ENCODE results near the gene TMEM198.

TMEM198 gene

DNA sequence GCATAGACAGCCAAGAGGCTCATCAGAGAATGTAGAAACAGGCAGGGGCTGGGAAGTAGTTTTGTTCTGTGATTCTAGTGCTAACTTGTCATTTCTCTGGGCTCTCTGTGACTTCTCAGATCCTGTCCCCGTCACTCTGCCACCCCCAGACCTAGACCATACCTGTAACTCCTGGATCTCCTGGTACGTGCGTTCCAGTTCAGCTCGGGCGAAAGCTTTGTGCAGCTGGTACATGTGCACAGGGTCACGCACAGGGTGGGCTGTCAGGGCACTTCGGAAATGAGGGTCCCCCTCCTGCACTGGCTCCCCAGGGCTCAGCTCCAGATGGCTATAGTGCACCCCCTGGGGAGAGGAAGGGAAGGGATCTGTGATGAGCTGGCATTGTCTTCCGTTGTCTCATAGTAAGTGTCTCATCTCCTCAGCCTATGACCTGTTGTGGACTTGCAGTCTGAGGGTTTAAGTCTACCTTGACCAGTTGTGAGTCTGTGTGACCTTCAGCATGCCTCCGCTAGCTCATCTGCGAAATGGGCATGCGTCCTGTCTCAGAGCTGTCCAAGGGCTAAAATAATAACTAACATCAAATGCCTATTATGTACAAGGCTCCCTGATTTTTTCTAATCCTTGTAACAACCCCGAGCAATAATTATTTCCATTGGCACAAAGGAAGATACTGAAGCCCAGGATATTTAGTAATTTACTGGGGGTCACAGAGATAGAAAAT is 2.9 kb upstream of the TMEM198 start:
- TF ChIP-seq, protein P1, sequence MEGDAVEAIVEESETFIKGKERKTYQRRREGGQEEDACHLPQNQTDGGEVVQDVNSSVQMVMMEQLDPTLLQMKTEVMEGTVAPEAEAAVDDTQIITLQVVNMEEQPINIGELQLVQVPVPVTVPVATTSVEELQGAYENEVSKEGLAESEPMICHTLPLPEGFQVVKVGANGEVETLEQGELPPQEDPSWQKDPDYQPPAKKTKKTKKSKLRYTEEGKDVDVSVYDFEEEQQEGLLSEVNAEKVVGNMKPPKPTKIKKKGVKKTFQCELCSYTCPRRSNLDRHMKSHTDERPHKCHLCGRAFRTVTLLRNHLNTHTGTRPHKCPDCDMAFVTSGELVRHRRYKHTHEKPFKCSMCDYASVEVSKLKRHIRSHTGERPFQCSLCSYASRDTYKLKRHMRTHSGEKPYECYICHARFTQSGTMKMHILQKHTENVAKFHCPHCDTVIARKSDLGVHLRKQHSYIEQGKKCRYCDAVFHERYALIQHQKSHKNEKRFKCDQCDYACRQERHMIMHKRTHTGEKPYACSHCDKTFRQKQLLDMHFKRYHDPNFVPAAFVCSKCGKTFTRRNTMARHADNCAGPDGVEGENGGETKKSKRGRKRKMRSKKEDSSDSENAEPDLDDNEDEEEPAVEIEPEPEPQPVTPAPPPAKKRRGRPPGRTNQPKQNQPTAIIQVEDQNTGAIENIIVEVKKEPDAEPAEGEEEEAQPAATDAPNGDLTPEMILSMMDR (conservative IDR thresholded peaks at IDR 0.05; ENCODE audit: low read length) = no peak
- TF ChIP-seq EZH2phosphoT487 (IDR thresholded peaks at IDR 0.05; ENCODE audit: borderline replicate concordance) = no peak
- H4K20me1 ChIP-seq (ENCODE audit: insufficient read depth, low read length, poor library complexity, severe bottlenecking) = peaks cover 7% of the 10 kb centered on the region
- H3K27me3 ChIP-seq (ENCODE audit: insufficient read depth, low read length, poor library complexity, severe bottlenecking) = no peaks in the 10 kb centered on the region
- H3K4me1 ChIP-seq (ENCODE audit: insufficient read depth, low read length, poor library complexity, severe bottlenecking) = peaks cover 10% of the 10 kb centered on the region
- no peaks in the 10 kb centered on the region for H3K79me2 ChIP-seq (ENCODE audit: insufficient read depth, low read length)
- H3K36me3 ChIP-seq (ENCODE audit: insufficient read depth, low read length) = no peaks in the 10 kb centered on the region
- H3K4me3 ChIP-seq (ENCODE audit: low read length, poor library complexity, severe bottlenecking) = peak overlapping the region; percentile 71
- H3K4me2 ChIP-seq (ENCODE audit: low read depth, low read length, poor library complexity, severe bottlenecking) = peak overlapping the region; percentile 85
- H2AFZ ChIP-seq (ENCODE audit: low read length) = no peak overlapping the region
- H3K9ac ChIP-seq (ENCODE audit: low read depth, low read length, poor library complexity, severe bottlenecking) = no peak overlapping the region
- no peaks in the 10 kb centered on the region for H3F3A ChIP-seq (ENCODE audit: low read depth)
- H3K9me2 ChIP-seq (replicated peaks; ENCODE audit: low read depth, low read length) = no peaks in the 10 kb centered on the region
- no peaks in the 10 kb centered on the region for H3K9me3 ChIP-seq (ENCODE audit: insufficient read depth, low read depth, low read length)

DNA sequence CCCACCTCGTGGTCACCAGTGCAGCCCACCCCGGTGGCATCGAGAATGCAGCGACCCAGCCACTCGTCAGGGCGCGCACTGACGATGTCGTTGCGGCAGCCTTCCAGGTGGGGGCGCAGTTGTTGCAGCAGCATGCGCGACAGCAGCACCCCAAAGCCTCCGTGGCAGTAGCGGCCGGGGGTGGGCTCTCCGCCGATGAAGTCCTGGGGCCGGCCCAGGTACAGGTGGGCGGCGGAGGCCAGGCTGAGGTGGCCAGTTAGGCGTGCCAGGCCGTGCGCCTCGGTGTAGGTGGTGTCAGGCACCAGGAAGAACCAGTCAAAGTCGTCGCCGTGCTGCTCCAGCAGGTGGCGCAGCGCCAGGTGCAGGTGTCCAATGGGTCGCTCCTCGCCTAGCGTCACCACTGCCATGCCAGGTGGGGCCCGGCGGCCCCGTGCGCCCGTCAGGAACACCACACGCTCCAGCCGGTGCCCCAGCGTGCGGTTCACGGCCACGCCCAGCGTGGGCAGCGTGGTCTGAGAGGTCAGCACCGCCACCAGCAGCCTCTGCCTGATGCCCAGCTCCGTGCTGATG is 2.1 kb upstream of the TMEM198 start:
- Histone ChIP-seq H3K79me2 (ENCODE audit: insufficient read depth, low read length) (no peaks in the 10 kb centered on the region), H3K4me3 (ENCODE audit: low read length, poor library complexity, severe bottlenecking) (peak overlapping the region; percentile 71), H3K36me3 (ENCODE audit: insufficient read depth, low read length) (no peaks in the 10 kb centered on the region), H3K9me3 (ENCODE audit: insufficient read depth, low read depth, low read length) (no peaks in the 10 kb centered on the region), H3K9me2 (replicated peaks; ENCODE audit: low read depth, low read length) (no peaks in the 10 kb centered on the region), H4K20me1 (ENCODE audit: insufficient read depth, low read length, poor library complexity, severe bottlenecking) (peaks cover 7% of the 10 kb centered on the region), H3K27me3 (ENCODE audit: insufficient read depth, low read length, poor library complexity, severe bottlenecking) (no peaks in the 10 kb centered on the region), H3K4me2 (ENCODE audit: low read depth, low read length, poor library complexity, severe bottlenecking) (peak overlapping the region; percentile 85), H2AFZ (ENCODE audit: low read length) (peak overlapping the region; percentile 69; the same call in 1 of the 2 replicates), H3K4me1 (ENCODE audit: insufficient read depth, low read length, poor library complexity, severe bottlenecking) (peaks cover 10% of the 10 kb centered on the region), H3K9ac (ENCODE audit: low read depth, low read length, poor library complexity, severe bottlenecking) (no peak overlapping the region), H3F3A (ENCODE audit: low read depth) (no peaks in the 10 kb centered on the region)
- no peak for TF ChIP-seq EZH2phosphoT487 (IDR thresholded peaks at IDR 0.05; ENCODE audit: borderline replicate concordance)
- TF ChIP-seq, protein P1 (conservative IDR thresholded peaks at IDR 0.05; ENCODE audit: low read length) = peak; percentile 100

DNA sequence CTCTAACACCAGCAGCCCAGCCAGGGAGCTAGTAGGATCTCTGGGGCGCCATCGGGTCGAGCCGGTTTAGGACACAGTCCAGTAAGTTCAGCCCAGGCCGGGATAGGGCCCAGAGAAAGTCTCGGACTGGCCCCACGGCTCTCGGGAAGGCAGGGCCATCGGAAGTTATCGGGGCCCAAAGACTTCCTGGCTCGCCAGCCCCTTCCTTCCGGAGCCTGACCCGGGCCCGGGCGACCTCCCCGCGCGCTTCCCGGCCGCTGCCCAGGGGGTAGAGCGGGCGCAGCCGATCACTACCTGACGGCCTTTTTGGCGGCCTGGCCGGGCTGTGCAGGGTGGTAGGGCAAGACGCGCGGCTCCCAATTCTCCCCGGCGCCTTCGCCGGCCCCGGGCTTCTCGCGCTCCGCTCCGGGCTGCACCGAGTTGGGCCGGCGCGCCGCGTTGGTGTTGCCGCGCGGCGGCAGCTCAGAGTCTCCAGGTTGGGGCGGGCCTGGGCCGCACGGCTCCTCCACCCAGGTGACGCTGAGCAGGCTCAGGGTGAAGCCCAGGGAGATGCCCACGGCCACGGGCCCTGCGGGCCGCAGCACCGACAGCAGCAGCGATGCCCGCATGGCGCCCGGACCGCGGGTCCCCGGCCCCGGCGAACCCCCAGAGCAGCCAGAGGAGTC is 765 bp upstream of the TMEM198 start:
- Histone ChIP-seq H3K27me3 (ENCODE audit: insufficient read depth, low read length, poor library complexity, severe bottlenecking) (no peaks in the 10 kb centered on the region), H3K4me1 (ENCODE audit: insufficient read depth, low read length, poor library complexity, severe bottlenecking) (peaks cover 10% of the 10 kb centered on the region), H3K4me2 (ENCODE audit: low read depth, low read length, poor library complexity, severe bottlenecking) (peak overlapping the region; percentile 85), H3K4me3 (ENCODE audit: low read length, poor library complexity, severe bottlenecking) (peak overlapping the region; percentile 71), H3K9me3 (ENCODE audit: insufficient read depth, low read depth, low read length) (no peaks in the 10 kb centered on the region), H3F3A (ENCODE audit: low read depth) (no peaks in the 10 kb centered on the region), H3K36me3 (ENCODE audit: insufficient read depth, low read length) (no peaks in the 10 kb centered on the region), H2AFZ (ENCODE audit: low read length) (peak overlapping the region; percentile 93), H4K20me1 (ENCODE audit: insufficient read depth, low read length, poor library complexity, severe bottlenecking) (peaks cover 7% of the 10 kb centered on the region), H3K9me2 (replicated peaks; ENCODE audit: low read depth, low read length) (no peaks in the 10 kb centered on the region), H3K9ac (ENCODE audit: low read depth, low read length, poor library complexity, severe bottlenecking) (peak overlapping the region; percentile 60), H3K79me2 (ENCODE audit: insufficient read depth, low read length) (no peaks in the 10 kb centered on the region)
- TF ChIP-seq EZH2phosphoT487 (IDR thresholded peaks at IDR 0.05; ENCODE audit: borderline replicate concordance) = no peak
- TF ChIP-seq, protein P1 (conservative IDR thresholded peaks at IDR 0.05; ENCODE audit: low read length) = no peak

Measured in Loucy (cell line).